ENCODE data around the gene PRPF31.

The PRPF31 gene

DNA sequence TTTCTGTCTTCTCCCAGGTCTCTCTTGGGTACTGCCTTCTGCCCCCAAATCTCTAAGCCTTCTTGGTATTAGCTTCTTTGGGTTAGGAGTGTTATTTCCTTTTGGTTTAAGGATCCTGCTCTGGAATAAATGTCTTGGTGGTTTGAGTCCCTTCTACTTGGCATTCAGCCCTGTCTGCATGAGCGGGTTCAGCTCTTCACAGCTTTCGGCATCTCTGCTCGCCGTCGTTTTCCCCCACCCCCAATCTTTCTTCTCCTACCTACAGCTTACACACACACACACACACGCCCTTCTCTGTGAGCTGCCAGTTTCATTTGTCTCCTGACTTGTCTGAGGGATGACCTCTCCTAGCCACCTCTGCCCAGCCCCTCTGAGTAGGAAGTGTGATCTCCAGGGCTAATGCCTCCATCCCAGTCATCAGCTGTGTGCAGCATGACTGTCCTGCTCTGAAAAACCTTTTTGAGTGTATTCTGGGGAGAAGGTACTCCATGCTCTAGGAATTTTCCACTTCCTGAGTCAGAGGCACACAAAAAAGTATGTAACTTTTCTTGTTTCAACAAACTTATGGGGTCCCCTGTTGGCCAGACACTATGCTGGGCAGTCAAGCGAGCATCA, 26.7 kb downstream of the PRPF31 start:
- DNase-seq, result no peak

- DNase-seq, result no peak
These were observed 30.1 kb downstream of the PRPF31 start for GRCh38 chr19:54145541-54146158.

- no peak for DNase-seq
These were observed 32.1 kb downstream of the PRPF31 start for GRCh38 chr19:54147676-54148075.

GRCh38 chr19:54148158-54148557, 32.6 kb downstream of the PRPF31 start:
- no peak for DNase-seq

DNA sequence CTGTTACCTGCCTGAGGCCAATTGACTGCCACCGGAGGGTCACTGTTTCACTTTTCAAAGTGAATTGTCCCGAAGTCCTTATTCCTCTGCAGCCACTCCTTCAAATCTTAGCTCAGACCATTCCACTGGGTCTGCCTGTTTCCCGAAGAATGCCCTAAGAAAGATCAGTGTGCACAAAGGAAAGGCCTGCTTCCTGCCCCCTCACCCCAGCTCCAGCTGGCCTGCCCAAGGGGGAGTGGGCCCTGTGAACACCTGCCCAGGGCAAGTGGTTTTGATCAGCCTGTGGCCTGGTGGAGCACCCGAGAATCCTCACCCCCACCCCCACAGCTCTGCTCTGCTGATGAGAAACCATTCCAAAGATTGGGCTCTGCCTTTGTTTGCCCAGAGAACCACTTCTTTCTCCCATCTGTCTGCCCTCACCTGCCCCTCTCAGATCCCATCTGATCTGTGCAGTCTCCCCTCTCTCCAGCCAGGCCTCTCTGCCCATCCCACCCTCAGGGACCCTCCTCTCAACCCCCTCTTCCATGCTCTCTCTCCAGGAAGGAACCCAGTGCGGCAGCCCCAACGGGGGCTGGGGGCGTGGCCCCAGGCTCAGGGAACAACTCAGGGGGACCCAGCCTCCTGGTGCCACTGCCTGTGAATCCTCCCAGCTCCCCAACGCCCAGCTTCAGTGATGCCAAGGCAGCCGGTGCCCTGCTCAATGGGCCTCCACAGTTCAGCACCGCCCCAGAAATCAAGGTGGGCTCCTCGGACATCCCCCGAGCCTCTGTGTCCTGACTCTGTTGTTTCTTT, 33.7 kb downstream of the PRPF31 start:
- no peak for DNase-seq

- DNase-seq, result no peak
These were observed 35.9 kb downstream of the PRPF31 start for GRCh38 chr19:54151362-54152035.

GRCh38 chr19:54152267-54152666, 36.7 kb downstream of the PRPF31 start:
- DNase-seq, result no peak

DNA sequence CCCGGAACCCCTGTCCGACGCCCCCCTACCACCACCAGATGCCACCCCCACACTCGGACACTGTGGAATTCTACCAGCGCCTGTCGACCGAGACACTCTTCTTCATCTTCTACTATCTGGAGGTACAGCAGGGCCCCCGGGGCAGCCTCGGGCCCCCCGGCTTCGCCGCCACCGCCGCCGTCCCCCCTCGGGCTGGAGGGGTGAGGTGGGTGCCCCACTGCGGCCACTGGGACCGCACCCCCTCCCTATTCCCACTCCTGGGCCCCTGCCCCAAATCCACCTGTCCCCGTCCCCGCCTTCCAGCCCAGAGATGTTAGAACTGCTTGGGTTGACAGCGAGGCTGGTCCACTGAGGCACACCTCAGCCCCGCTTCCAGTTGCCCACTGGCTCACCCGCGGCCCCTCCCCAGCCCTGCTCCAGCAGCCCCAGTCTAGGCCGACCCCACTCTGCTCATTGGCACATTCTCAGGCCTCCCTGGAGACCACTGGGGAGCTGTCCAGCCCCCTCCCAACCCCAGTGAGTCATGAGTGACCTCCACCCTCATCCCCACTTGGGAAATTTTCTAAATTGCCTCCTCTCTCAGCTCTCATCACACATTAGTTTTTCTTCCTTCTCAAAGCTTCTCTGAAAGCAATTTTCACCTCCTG, 37.4 kb downstream of the PRPF31 start:
- DNase-seq, result no peak

DNA sequence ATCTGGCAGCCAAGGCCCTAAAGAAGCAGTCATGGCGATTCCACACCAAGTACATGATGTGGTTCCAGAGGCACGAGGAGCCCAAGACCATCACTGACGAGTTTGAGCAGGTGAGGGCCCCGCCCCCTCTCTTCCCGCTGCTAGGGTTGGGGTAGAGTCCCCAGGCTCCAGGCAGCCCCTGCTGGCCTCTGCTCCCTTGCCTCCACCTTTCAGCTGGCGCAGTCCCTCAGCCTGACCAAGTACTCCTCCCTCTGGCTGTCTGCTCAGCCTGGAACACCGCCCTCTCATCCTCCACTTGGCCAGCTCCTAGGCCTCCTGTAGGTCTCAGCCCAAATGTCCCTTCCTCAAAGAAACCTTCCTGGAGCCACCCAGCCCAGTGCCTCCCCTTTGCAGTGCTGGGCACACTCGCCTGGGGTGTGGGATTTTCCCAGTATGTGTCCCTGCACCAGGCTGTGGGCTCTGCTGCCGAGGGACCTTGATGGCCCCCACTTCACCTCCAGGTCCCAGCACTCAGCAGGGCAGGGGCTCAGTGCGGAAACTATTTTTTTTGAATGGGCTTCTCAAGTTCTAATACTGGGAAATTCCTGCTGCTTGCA, 38.3 kb downstream of the PRPF31 start:
- DNase-seq, result no peak

DNA sequence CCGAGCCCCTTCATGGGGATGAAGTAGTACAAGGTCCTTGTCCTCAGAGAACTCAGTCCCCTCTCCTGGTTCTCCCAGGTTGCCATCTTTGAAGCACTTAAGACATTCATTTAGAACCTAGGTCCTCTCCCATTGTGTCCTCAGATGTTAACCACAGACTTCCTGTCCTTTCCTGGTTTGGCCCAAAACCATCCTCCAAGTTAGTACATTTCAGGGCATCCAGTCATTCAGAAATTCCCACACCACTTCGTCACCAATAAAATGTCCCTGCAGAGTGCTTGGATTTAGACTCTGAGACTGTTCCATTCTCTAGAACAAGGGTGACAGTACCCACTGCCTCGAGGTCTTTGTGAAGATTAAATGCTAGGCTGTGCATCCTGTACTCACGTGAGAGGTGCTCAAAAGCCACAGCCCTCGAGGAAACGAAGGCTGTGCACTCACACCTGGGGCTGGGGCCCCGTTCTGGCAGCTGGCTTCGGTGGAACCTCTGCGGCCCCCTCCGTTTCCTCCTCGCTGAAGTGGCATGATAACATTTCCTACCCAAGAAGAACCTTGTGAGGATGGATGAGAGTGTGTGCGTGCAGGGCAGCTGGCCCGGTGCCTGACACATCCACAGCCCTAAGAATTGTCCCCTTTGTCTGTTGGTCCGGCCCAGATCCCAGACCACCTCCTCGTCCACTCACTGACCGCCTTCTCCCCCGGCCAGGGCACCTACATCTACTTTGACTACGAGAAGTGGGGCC, 39.2 kb downstream of the PRPF31 start:
- peak; percentile 47 for DNase-seq

DNA sequence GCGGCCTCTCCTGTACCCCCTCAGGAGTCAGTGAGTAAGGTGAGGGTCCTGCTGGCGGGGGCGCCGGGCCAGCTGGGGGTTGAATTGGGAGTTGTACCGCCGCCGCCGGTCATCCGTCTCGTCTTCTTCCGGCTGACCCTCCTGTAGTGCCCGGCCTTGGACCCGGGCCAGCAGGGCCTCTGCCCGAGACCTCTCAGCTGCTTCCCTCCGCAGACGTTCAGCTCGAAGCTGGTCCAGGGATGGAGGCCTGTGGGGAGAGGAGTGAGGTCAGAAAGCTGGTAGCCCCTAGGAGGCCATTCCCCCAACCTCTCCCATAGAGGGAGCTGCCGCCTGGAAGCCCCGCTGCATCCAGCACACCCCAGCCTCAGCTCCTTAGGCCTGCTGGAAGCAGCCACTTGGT, 40.1 kb downstream of the PRPF31 start:
- no peak for DNase-seq

- DNase-seq, result no peak
These were observed 40.9 kb downstream of the PRPF31 start for GRCh38 chr19:54156490-54156889.

- no peak for DNase-seq
These were observed 41.4 kb downstream of the PRPF31 start for GRCh38 chr19:54156953-54157352.

- peak; percentile 33 for DNase-seq
These were observed 43.3 kb downstream of the PRPF31 start for GRCh38 chr19:54158812-54159351.

- peak; percentile 100 for DNase-seq
These were observed 44.0 kb downstream of the PRPF31 start, which contains the start of gene LENG1 for GRCh38 chr19:54159352-54160181. Gene LENG1, minus strand, starts transcription at chr19:54159721. Its CDS starts 26 bp downstream, at chr19:54159695.

DNA sequence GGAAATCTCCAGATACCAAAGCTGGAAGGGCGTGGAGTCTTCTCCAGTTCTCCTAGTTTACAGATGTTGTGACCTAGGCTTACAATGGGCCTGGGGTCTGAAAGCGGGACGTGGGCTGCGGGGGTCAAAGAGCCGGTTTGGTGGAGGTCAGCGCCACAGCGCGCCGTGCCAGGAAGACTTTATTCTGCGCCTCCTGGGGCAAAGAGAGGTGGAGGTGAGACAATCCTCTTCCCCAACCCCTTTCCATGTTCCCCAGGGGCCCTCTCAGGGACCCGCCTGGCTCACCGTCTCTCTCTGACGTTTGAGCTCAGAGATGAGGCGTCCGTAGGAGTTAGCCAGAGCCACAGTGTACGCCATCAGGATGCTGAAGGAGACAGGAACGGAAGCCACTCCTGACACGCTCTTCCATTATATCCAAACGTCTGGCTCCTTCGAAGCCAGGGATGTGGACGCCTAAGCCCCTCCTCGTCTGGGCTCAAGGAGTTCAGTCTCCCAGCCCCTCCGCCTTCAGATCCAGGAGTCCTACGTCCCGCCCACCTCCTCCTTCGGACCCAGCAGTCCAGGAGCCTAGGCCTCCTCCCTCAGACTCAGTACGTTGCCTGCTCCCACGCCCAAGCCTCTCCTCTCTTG, 44.7 kb downstream of the PRPF31 start:
- DNase-seq, result no peak

GRCh38 chr19:54160854-54161253, 45.3 kb downstream of the PRPF31 start:
- no peak for DNase-seq

- peak; percentile 82 for DNase-seq
These were observed 46.8 kb downstream of the PRPF31 start for GRCh38 chr19:54162241-54162805.

GRCh38 chr19:54162884-54163283, 47.3 kb downstream of the PRPF31 start:
- no peak for DNase-seq

Data from CD4-positive, alpha-beta T cell treated with Interleukin-17A for 1 hour (primary cell).